ENCODE results near the gene NFATC3.

DNA sequence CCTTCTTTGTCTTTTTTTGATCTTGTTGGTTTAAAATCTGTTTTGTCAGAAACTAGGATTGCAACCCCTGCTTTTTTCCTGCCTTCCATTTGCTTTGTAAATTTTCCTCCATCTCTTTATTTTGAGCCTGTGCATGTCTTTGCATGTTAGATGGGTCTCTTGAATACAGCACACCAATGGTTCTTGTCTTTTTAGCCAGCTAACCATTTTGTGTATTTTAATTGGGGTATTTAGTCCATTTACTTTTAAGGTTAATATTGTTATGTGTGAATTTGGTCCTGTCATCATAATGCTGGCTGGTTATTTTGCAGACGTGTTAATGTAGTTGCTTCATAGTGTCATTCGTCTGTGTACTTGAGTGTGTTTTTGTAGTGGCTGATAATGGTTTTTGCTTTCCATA lies 26.2 kb downstream of the NFATC3 start:
- TF ChIP-seq, protein P1, sequence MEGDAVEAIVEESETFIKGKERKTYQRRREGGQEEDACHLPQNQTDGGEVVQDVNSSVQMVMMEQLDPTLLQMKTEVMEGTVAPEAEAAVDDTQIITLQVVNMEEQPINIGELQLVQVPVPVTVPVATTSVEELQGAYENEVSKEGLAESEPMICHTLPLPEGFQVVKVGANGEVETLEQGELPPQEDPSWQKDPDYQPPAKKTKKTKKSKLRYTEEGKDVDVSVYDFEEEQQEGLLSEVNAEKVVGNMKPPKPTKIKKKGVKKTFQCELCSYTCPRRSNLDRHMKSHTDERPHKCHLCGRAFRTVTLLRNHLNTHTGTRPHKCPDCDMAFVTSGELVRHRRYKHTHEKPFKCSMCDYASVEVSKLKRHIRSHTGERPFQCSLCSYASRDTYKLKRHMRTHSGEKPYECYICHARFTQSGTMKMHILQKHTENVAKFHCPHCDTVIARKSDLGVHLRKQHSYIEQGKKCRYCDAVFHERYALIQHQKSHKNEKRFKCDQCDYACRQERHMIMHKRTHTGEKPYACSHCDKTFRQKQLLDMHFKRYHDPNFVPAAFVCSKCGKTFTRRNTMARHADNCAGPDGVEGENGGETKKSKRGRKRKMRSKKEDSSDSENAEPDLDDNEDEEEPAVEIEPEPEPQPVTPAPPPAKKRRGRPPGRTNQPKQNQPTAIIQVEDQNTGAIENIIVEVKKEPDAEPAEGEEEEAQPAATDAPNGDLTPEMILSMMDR (IDR thresholded peaks at IDR 0.05) = no peak
- TF ChIP-seq EZH2 (IDR thresholded peaks at IDR 0.05; ENCODE audit: borderline replicate concordance, insufficient read depth, low read depth, low read length, poor library complexity, severe bottlenecking) = no peak

Data from B cell (primary cell).